ENCODE results near the gene MLLT3.

MLLT3 gene

DNA sequence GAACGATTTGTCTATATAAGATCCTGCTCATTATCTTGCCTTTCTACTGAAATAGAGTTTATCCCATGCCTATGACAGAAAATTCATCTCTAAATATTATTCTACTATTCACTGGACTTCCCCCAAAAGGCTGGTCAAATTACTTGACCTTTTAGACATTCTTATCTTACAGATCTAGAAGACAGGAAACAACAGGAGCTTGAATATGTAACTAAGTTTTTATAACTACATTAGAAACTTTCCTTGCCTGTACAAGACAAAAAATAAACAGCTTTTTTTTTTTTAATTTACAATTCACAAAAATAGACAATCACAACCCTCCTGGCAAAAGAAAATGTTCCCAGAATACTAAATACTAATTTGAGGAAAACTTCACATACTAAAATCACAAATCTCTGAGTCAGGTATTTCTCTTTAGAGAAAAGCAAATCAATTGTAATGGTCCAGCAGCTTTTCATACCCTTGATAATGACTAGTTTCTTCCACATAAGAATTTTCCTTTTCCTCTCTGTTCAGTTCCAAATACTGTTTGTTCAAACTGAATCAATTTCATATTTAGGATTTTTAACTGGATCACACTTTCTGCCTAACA lies 68.6 kb downstream of the MLLT3 start:
- no peak for DNase-seq

DNA sequence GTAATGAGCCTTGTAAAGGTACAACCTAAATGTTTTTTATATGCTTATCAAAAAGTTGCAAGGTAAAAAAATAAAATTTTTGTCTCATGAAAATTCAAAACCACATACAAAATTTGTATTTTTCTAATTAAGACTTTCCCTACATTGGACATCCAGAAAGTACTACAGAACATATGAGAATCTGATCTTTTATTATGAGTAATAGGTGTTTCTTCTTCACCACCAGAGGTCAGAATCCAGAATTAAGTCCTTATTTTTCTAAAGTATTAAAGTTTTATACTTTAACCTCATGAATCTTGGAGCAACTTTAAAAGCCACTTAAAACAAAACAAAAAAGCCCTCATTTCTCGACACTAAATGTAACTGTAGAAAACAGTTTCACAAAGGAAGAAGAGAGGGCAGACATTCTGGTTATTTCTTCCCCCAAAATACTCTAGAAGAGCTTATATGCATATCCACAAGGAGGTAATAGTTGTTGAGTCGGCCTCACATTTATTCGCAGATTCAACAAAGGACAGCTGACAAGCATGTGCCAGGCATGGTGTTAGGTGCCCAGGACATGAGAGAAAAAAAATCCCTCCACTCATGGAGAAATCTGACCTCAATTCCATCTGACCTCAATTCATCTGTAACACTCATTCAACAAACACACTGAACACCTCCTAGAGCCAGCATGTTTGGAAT lies 69.3 kb downstream of the MLLT3 start:
- peak in 1 of 2 donors; percentile 25 for DNase-seq

GRCh38 chr9:20551835-20552234 lies 70.5 kb downstream of the MLLT3 start:
- no peak for DNase-seq

DNA sequence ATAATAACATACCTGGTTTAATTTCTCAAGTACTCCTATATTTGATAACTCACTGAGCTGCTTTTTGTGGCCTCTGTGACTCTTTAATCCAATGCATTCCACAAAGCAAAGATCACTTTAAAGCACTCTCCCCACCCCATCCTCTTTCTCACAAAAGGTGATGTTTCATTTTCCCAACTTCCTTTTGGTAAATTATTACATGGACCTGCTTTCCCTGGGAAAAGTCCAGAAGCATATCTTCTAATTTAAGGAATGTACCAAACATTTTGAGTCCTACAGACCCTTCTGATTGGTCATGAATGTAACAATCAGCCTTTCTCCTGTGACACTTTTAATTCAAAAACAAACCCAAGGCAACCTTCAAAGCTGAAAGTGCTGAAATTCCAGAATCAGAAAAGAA lies 71.1 kb downstream of the MLLT3 start:
- no peak for DNase-seq

- DNase-seq, result no peak
Measured at GRCh38 chr9:20550326-20550725, 72.0 kb downstream of the MLLT3 start.

DNA sequence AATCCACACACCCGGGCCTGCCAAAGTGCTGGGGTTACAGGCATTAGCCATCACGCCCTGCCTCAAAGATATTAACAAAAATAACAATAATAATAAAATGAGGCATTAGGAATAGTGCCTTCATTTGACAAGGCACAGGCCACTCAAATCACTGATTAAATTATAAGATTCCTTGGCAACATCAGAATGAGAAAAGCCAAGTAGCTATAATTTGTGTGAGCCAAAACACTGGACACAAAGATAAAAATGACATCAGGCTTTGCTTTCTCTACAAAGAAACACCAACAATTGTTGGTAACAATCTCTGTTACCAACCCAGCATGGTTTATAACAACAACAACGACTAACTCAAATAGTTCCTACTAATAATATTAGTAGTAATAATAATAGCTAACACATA lies 73.2 kb downstream of the MLLT3 start:
- no peak for DNase-seq

DNA sequence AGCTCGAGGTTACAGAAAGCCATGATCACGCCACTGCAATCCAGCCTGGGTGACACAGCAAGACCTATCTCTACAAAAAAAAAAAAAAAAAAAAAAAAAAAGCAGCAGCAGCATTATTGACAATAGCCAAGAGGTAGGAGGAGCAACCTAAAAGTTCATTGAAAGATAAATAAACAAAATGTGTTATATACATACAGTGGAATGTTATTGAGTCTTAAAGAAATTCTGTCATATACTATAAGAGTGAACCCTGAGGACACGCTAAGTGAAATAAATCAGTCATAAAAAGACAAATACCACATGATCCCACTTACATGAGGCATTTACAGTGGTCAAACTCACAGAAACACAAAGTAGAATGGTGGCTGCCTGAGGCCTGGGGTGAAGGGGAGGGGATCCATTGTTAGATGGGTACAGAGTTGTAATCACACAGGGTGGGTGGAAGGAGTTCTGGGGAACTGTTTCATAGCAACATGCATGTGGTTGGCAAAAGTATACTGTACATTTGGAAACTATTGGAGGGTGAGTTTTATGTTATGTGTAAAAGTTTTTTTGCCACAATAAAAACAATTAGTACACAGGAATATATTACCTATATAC lies 77.2 kb downstream of the MLLT3 start:
- no peak for DNase-seq

DNA sequence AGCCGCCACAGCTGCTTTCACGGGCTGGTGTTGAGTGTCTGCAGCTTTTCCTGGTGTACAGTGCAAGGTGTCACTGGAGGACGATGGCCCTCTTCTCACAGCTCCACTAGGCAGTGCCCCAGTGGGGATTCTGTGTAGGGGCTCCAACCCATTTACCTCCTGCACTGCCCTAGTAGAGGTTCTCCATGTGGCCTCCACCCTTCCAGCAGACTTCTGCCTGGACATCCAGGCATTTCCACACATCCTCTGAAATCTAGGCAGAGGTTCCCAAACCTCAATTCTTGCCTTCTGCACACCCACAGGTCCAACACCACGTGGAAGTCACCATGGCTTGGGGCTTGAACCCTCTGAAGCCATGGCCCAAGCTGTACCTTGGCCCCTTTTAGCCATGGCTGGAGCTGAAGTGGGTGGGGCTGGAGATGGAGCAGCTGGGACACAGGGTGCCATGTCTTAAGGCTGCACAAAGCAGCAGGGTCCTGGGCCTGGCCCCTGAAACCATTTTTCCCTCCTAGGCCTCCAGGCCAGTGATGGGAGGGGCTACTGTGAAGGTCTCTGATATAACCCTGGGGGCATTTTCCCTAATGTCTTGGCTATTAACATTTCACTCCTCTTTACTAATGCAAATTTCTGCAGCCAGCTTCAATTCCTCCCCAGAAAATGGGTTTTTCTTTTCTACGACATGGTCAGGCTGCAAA lies 82.0 kb downstream of the MLLT3 start:
- no peak for DNase-seq

- no peak for DNase-seq
Measured at GRCh38 chr9:20538956-20539355, 83.3 kb downstream of the MLLT3 start.

DNA sequence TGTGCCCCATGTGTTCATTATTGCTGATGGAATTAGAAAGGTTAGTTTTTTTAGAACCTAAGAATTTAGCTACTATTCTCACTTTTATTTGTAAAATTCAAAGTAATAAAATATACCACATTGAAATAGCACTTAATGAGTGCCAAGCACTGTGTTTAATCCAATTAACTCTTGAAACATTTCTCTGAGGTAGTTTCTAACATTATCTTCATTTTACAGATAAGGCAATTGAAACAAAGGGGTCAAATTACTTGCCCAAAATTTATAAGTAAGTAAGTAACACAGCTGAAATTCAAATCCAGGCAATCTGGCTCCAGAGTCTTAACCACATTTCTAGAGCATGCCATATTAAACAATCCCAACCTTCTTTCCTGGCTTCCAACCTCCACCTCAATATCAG lies 84.2 kb downstream of the MLLT3 start:
- no peak for DNase-seq

DNA sequence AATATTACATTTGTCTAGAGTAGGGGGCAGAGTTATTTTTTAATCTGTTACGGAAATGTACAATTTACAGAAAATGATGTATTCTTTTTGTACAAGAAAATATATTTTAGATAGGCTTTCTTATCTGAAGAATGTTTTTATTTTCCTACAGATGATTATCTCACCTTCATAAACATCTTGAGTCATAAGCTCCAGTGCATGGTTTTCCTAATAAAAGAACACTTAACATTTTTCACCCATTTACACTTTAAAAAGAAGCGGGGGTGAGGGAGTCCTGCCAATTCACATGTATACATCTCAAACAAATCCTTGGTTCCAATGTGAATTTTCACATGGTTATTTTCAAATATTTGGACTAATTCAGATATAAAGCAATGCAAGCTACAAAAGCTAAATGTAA lies 85.0 kb downstream of the MLLT3 start:
- no peak for DNase-seq

- DNase-seq, result no peak
Measured at GRCh38 chr9:20532584-20532983, 89.7 kb downstream of the MLLT3 start.

- no peak for DNase-seq
Measured at GRCh38 chr9:20529837-20530236, 92.5 kb downstream of the MLLT3 start.

DNA sequence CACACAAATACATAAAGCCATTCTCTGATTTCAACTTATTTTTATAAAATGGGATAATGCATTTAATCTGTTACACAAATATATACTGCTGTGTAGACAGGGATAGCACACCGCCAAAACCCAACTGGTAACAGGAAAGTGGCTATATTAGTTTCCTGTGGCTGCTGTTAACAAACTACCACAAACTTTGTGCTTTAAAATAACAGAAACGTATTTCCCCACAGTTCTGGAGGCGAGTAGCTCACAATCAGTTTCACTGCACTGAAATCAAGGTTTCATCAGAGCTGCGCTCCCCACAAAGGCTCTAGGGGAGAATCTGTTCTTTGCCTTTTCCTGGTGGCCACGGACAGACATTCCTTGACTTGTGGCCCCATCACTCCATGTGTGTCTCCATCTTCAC lies 94.0 kb downstream of the MLLT3 start:
- DNase-seq, result no peak

- DNase-seq, result no peak
Measured at GRCh38 chr9:20526500-20527319, 95.6 kb downstream of the MLLT3 start.

DNA sequence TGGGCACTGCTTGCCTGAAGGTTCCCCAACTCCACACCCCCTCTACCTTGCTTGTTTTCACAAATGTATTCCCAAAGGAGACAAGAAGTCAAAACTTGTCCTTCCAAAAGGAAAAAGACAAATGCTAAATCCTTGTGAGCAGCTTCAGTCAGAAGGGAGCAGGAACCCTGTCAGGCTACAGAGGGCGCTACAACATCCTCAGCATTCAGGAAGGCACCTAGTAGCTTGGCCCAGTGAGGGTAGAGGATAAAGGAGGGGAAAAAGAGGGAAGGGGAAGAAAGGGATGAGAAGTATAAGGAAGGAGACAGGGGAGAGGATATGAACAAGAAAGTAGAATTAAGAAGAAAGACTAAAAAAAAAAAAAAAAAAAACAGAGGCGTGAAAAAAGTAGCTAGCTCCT lies 97.5 kb downstream of the MLLT3 start:
- DNase-seq, result no peak

GRCh38 chr9:20518737-20519136 lies 103.6 kb downstream of the MLLT3 start:
- DNase-seq, result no peak

DNA sequence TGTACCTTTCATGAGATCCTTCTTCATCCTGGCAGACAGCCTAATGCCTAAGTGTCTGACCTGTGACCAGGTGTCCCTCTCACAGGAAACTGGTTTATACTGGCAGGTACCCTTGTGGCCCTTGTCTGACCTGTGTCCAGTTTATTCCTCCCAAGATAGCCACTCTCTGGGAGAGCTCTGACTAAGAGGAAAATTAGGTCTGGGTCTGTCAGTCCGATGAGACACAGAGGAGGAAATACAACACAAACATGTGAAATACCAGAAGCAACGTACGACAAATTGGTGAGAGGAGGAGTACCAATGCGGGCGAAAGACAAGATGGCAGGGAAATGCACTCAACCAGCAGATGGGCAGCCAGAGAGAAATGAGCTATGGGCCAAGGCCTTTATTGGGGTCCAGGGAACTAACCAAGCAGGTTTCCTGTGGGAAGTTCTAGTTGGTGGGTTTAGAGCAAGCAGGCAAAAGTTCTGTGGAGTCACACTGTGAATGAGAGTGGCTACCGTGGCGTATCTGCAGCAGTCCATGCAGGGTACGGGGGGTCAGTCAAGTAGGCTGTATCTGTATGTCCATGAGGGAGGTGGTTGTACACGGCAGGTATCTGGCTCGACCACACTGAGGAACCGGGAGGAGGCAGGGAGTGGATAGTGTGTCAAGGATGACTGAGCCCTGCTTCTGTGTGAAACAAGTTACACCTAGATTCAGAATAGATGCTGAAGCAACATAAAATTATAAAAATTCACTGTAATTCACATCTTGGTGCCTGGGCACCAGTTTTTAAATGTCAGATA lies 109.0 kb downstream of the MLLT3 start:
- DNase-seq, result no peak

DNA sequence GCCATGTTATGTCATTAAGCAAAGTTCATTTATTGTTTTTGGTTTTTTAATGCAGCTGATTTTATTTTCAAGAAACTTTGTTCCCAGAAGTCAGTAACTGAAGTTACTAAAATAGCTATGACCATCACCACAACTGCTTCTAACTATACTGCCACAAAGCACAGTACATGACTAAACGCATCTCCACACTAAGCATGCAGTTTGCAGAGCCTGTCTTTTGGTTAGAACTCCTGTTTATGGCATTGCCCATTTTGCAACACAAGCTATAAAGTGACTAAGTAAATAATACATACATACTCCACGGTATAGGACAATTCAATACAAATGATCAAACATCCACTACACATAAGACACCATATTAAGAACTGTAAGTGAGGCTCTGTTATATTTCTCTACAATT lies 109.7 kb downstream of the MLLT3 start:
- no peak for DNase-seq

DNA sequence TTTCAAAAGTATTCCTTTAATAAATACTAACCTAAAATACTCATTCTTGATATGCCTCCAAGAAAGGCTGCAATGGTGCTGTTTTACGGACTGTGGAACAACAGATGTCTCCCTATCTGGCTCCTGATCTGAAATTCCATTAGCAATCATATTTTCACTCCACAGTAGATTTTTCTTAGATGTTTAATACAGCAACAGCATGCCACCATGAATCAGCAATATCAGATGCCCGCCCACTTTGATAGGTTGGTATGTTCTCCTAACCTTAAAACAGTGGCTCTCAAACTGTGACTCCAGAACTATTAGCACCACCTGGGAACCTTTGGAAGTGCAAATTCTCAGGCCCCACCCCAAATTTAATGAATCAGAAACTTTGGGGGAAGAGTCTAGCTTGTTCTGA lies 110.2 kb downstream of the MLLT3 start:
- no peak for DNase-seq

DNA sequence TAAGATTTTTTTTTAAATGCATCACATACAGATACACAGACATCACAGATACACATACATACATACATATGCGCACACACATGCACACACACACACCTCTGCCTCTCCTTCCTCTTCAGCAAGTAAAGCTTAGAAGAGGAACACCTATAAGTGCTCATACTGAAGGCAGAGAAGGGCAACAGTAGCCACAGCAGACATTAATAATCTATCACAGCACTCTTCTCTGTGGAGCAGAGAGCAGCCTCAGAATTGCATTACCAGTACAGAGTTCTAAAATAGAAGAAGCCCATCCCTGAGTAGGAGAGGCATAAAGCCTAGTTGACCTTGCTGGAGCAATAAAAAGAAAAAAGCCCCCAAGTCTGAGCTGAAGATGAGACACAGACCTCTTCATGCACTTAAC lies 110.6 kb downstream of the MLLT3 start:
- no peak for DNase-seq

DNA sequence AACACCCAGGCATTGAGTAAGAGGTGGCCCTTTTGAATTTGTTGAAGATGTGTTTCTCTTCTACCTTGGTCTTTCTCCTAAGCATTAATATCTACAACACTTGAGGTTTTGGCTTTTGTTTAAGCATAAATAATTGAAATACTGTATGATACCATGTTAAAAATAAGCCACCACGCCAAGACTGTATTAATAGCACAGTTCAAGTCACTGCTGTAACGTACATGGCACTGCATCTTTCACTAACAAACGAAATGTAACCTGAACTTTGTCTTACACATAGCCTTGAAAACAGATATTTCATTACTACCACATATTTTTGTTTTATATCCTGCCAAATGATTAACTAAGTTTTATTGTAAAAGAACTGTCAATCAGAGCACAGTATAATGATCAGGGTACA lies 112.8 kb downstream of the MLLT3 start:
- DNase-seq, result no peak

All from CD4-positive, alpha-beta T cell treated with Interleukin-4 for 1 hour (primary cell).